ENCODE data around the gene SH3RF3. TPM values are rescaled to one million over a fixed set of nuclear protein-coding genes. Genes with fewer than 3 reads are reported as not detected.

SH3RF3 gene
- total and polyA plus RNA-seq, 12 donors, result 0.72 to 19.1 (median 12.2) TPM

DNA sequence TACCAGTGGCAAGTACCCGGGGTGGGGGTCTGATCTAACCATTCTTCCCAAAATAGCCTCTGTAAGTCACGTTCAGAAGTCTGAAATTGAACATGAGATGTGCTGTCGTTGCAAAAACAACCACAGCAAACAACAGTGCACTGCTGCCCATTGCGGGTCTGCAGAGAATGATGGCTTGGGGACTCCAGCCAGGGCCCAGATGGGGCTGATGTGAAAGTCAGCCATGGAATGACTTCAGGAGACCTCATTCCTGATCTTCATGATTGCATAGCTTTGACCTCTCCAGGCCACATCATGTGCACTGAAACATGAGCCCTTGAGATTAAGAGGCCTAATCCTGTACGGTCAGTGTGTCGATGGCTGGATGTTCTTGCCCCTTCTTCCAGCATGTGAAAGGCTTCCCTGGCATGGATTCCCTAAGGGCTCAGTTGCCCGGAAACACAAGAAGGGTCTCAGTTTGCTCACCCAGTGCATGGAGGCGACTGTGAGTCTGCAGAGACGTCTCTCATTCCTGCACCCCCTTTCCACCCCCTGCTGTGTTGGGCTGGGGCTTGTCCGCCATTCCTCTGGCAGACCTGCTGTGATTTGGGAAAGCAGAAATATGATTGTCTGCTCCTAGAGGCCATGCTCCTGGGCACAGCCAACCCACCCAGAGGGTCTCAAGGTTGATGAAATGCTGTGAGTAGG is 293.2 kb downstream of the SH3RF3 start:
- Histone ChIP-seq H3K9me3 (replicated peaks in 1 of 3) (no peaks in the 10 kb centered on the region), H3K27me3 (no peaks in the 10 kb centered on the region), H3K4me3 (no peak overlapping the region), H3K4me1 (replicated peaks in 1 of 2) (peaks cover 0 to 6% of the 10 kb centered on the region in 2 donors), H3K27ac (no peak overlapping the region), H3K36me3 (replicated peaks in 1 of 2) (no peaks in the 10 kb centered on the region)
- TF ChIP-seq, protein P1, sequence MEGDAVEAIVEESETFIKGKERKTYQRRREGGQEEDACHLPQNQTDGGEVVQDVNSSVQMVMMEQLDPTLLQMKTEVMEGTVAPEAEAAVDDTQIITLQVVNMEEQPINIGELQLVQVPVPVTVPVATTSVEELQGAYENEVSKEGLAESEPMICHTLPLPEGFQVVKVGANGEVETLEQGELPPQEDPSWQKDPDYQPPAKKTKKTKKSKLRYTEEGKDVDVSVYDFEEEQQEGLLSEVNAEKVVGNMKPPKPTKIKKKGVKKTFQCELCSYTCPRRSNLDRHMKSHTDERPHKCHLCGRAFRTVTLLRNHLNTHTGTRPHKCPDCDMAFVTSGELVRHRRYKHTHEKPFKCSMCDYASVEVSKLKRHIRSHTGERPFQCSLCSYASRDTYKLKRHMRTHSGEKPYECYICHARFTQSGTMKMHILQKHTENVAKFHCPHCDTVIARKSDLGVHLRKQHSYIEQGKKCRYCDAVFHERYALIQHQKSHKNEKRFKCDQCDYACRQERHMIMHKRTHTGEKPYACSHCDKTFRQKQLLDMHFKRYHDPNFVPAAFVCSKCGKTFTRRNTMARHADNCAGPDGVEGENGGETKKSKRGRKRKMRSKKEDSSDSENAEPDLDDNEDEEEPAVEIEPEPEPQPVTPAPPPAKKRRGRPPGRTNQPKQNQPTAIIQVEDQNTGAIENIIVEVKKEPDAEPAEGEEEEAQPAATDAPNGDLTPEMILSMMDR (IDR thresholded peaks at IDR 0.05), result no peak
- TF ChIP-seq POLR2A (IDR thresholded peaks at IDR 0.05), result no peak
- intact Hi-C loops (cut with DNase I), result no loop called here
- 90 to 96% (median 91%) methylated on average over 7 to 10 of the region's 10 CpGs for WGBS, 4 donors
- no peak for DNase-seq

- intact Hi-C loops (cut with DNase I), result no loop called here
- no peak overlapping the region for H3K4me3 ChIP-seq
- TF ChIP-seq POLR2A (IDR thresholded peaks at IDR 0.05), result no peak
- TF ChIP-seq, protein P1 (IDR thresholded peaks at IDR 0.05), result no peak
- H3K27me3 ChIP-seq, result no peaks in the 10 kb centered on the region
- peaks cover 0 to 6% of the 10 kb centered on the region in 2 donors for H3K4me1 ChIP-seq (replicated peaks in 1 of 2)
- WGBS, 4 donors, result 90 to 95% (median 93%) methylated on average over 11 to 16 of the region's 16 CpGs
- no peaks in the 10 kb centered on the region for H3K9me3 ChIP-seq (replicated peaks in 1 of 3)
- H3K27ac ChIP-seq, result no peak overlapping the region
- DNase-seq, result no peak
- no peaks in the 10 kb centered on the region for H3K36me3 ChIP-seq (replicated peaks in 1 of 2)
Measured at GRCh38 chr2:109422758-109423500, 293.9 kb downstream of the SH3RF3 start.

DNA sequence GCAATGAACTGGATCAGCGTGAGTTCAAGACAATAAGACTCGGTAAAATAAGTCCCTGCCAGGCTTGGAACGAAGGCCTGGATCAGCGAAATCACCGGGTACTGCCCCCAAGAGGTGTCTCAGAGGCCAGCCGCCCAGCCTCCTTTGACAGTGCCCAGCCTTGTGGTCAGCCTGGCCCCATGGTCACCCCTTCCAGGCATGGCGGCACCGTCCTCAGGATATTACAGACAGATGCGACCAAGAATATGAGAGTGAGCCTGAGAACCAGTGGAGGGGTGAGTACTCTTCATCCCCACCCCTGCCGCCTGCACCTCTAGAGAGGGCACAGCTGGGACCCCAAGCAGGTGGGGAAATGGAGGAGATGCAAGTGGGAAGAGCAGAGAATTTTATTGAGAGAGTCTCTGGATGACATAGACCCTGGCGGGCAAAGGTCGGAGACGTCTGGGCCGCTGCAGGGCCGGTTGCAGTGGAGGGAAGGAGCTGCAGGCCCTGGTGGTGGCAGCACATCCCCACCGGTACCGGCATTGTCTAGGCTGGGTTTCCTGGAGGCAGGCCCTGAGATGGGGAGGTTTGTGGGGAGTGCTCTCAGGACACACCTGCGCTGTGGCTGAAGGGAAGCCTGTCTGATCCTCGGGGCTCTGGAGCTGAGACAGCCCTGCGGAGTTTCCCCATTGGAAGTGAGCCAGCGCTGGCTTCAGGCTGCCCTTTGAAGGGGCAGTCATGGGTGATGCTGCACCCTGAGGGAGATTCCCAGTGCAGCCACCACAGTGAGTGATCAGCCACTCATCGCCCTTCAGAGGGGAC is 294.8 kb downstream of the SH3RF3 start:
- DNase-seq, result no peak
- no peak overlapping the region for H3K4me3 ChIP-seq
- TF ChIP-seq POLR2A (IDR thresholded peaks at IDR 0.05), result no peak
- TF ChIP-seq, protein P1 (IDR thresholded peaks at IDR 0.05), result no peak
- no peaks in the 10 kb centered on the region for H3K9me3 ChIP-seq (replicated peaks in 1 of 3)
- H3K27ac ChIP-seq, result no peak overlapping the region
- intact Hi-C loops (cut with DNase I), result no loop called here
- H3K36me3 ChIP-seq (replicated peaks in 1 of 2), result no peaks in the 10 kb centered on the region
- no peaks in the 10 kb centered on the region for H3K27me3 ChIP-seq
- H3K4me1 ChIP-seq (replicated peaks in 1 of 2), result peaks cover 0 to 6% of the 10 kb centered on the region in 2 donors
- WGBS, 4 donors, result 93 to 96% (median 94%) methylated on average over 14 to 22 of the region's 22 CpGs

GRCh38 chr2:109425411-109425810 is 296.4 kb downstream of the SH3RF3 start:
- intact Hi-C loops (cut with DNase I), result no loop called here
- 90 to 100% (median 94%) methylated on average over 3 of the region's 3 CpGs for WGBS, 4 donors
- no peak overlapping the region for H3K27ac ChIP-seq
- H3K4me1 ChIP-seq (replicated peaks in 1 of 2), result no peaks in the 10 kb centered on the region
- H3K9me3 ChIP-seq (replicated peaks in 1 of 3), result no peaks in the 10 kb centered on the region
- no peaks in the 10 kb centered on the region for H3K27me3 ChIP-seq
- no peak overlapping the region for H3K4me3 ChIP-seq
- DNase-seq, result no peak
- TF ChIP-seq, protein P1 (IDR thresholded peaks at IDR 0.05), result no peak
- no peak for TF ChIP-seq POLR2A (IDR thresholded peaks at IDR 0.05)
- H3K36me3 ChIP-seq (replicated peaks in 1 of 2), result no peaks in the 10 kb centered on the region

All from adrenal gland (tissue), 12 donors.